GM12878 (cell line): ENCODE results near the gene RNASE9. TPM values are rescaled to one million over a fixed set of nuclear protein-coding genes. Genes with fewer than 3 reads are reported as not detected.

ENCODE experiments used
- ATAC-seq: fragments of 200-7000 bp; cut with Tn5 transposase; 3 replicates; pipeline ENCODE4 v1.9.1; 2020; ENCODE audit warnings: mild to moderate bottlenecking, moderate library complexity
- BruUV-seq: library from RNA; stranded (reverse); fragments of 400-500 nt; replicated peaks from 2 replicates; lab custom pipeline; 2021; lab: Mats Ljungman, UMichigan
- CTCF ChIA-PET: fragments of 300-600 bp; sonication (Branson Sonifier 250); formaldehyde crosslinking; extraction: SDS; loops from one replicate; lab custom pipeline; 2021; ENCODE audit warnings: inconsistent platforms; lab: Yijun Ruan, JAX
- POLR2A ChIA-PET: fragments of 350-600 bp; formaldehyde crosslinking; extraction: SDS; loops from one replicate; lab custom pipeline; 2021; ENCODE audit warnings: inconsistent platforms; lab: Charles Lee
- RAD21 ChIA-PET: fragments of 300-600 bp; sonication (Branson Sonifier 250); formaldehyde crosslinking; loops from one replicate; lab custom pipeline; 2023; ENCODE audit warnings: antibody characterized with exemption; ENCODE audit not compliant: unreplicated experiment; lab: Charles Lee
- SMC1A ChIA-PET: fragments of 300-600 bp; sonication (Branson Sonifier 250); formaldehyde crosslinking; loops from one replicate; lab custom pipeline; 2023; ENCODE audit not compliant: unreplicated experiment, uncharacterized antibody; lab: Charles Lee
- DNase-seq: peaks from one replicate; pipeline ENCODE4 v3.0.0-alpha.2; 2011; ENCODE audit warnings: low read depth, low spot score
- FAIRE-seq: peaks from 3 replicates; lab custom pipeline; 2011; peaks lifted over from hg19 to GRCh38; lab: Jason Lieb, UNC
- H2AFZ ChIP-seq: 2 replicates; pipeline ENCODE4 v1.6.0; 2011; ENCODE audit warnings: low read depth, low read length, control low read depth; ENCODE audit not compliant: control insufficient read depth
- H3K27ac ChIP-seq: 2 replicates; pipeline ENCODE4 v1.5.1; 2011; ENCODE audit warnings: control low read depth; ENCODE audit not compliant: control insufficient read depth, insufficient read depth
- H3K27me3 ChIP-seq, 2 experiments: replicated peaks in 1 of 2; 2 replicates each; pipeline versions ENCODE4 v1.6.0 to v1.6.1; 2011; ENCODE audit warnings: low read length in 1 of 2; ENCODE audit not compliant: control insufficient read depth in 2 of 2, insufficient read depth in 2 of 2
- H3K36me3 ChIP-seq, 2 experiments: 2 replicates each; pipeline ENCODE4 v1.5.1; 2011; ENCODE audit warnings: low read length in 1 of 2; ENCODE audit not compliant: control insufficient read depth in 2 of 2, insufficient read depth in 2 of 2
- H3K4me1 ChIP-seq: 2 replicates; pipeline ENCODE4 v1.6.1; 2011; ENCODE audit warnings: mild to moderate bottlenecking, low read length, moderate library complexity, mixed read lengths; ENCODE audit not compliant: control insufficient read depth, insufficient read depth
- H3K4me2 ChIP-seq: 2 replicates; pipeline ENCODE4 v1.6.0; 2011; ENCODE audit warnings: control low read depth; ENCODE audit not compliant: control insufficient read depth, insufficient read depth
- H3K4me3 ChIP-seq: fragments of 200-600 bp; sonication (generic); 2 replicates; pipeline ENCODE4 v1.5.1; 2016
- H3K79me2 ChIP-seq: 2 replicates; pipeline ENCODE4 v1.6.0; 2011; ENCODE audit warnings: low read length; ENCODE audit not compliant: control insufficient read depth, insufficient read depth
- H3K9ac ChIP-seq: 2 replicates; pipeline ENCODE4 v1.8.0; 2011; ENCODE audit warnings: low read length, control low read depth, mixed read lengths; ENCODE audit not compliant: control insufficient read depth, insufficient read depth
- H3K9me3 ChIP-seq: replicated peaks from 3 replicates; pipeline ENCODE4 v1.5.1; 2011; ENCODE audit warnings: mild to moderate bottlenecking, low read length; ENCODE audit not compliant: control insufficient read depth, insufficient read depth
- H4K20me1 ChIP-seq: 2 replicates; pipeline ENCODE4 v1.6.0; 2011; ENCODE audit not compliant: control insufficient read depth, insufficient read depth
- BACH1 ChIP-seq: fragments of 450-650 bp; IDR thresholded peaks from 2 replicates; pipeline ENCODE4 v1.6.1; 2017; ENCODE audit warnings: mild to moderate bottlenecking, borderline replicate concordance
- CBX5 ChIP-seq: sonication (generic); IDR thresholded peaks from 2 replicates; pipeline ENCODE4 v1.6.1; 2016; ENCODE audit warnings: low read depth, moderate library complexity, mild to moderate bottlenecking, inconsistent platforms
- CREB1 ChIP-seq: IDR thresholded peaks from 2 replicates; pipeline ENCODE4 v1.6.1; 2012; ENCODE audit warnings: low read depth, mild to moderate bottlenecking, inconsistent platforms
- CREM ChIP-seq: IDR thresholded peaks from 2 replicates; pipeline ENCODE4 v1.6.1; 2014; ENCODE audit warnings: antibody characterized with exemption, low read depth
- DPF2 ChIP-seq: fragments of 450-650 bp; IDR thresholded peaks from 2 replicates; pipeline ENCODE4 v1.6.1; 2017; ENCODE audit warnings: mild to moderate bottlenecking
- KAT2A ChIP-seq: conservative IDR thresholded peaks from 2 replicates; pipeline ENCODE4 v1.6.1; 2011; ENCODE audit warnings: low read depth, low read length; ENCODE audit not compliant: control insufficient read depth
- MXI1 ChIP-seq: fragments of 150-350 bp; IDR thresholded peaks from 2 replicates; pipeline ENCODE4 v1.6.1; 2011; ENCODE audit warnings: low read depth, mild to moderate bottlenecking, inconsistent platforms, low read length, improper control_type of control experiment
- NFYB ChIP-seq: IDR thresholded peaks from 2 replicates; pipeline ENCODE4 v1.6.1; 2011; ENCODE audit warnings: low read depth, mild to moderate bottlenecking, low read length, improper control_type of control experiment, moderate library complexity; ENCODE audit not compliant: insufficient read depth
- NRF1 ChIP-seq: conservative IDR thresholded peaks from 2 replicates; pipeline ENCODE4 v1.6.1; 2011; ENCODE audit warnings: mild to moderate bottlenecking, low read depth, low read length, improper control_type of control experiment
- RB1 ChIP-seq: fragments of 450-650 bp; formaldehyde crosslinking; IDR thresholded peaks from 2 replicates; pipeline ENCODE4 v1.6.1; 2017; ENCODE audit warnings: mild to moderate bottlenecking, borderline replicate concordance
- RCOR1 ChIP-seq: conservative IDR thresholded peaks from 2 replicates; pipeline ENCODE4 v1.6.1; 2012; ENCODE audit warnings: low read depth, low read length, improper control_type of control experiment
- STAT3 ChIP-seq: IDR thresholded peaks from 2 replicates; pipeline ENCODE4 v1.6.1; 2011; ENCODE audit warnings: low read depth, low read length, improper control_type of control experiment
- SUZ12 ChIP-seq: fragments of 200-600 bp; sonication (generic); IDR thresholded peaks from one replicate; pipeline ENCODE4 v1.6.1; 2018; ENCODE audit warnings: antibody characterized with exemption, mild to moderate bottlenecking; ENCODE audit not compliant: unreplicated experiment
- WGBS: methylation state at CpG from one replicate; pipeline ENCODE4 v1.1.6; 2016; ENCODE audit warnings: low lambda C conversion rate; ENCODE audit not compliant: insufficient replicate concordance, insufficient coverage; ENCODE audit errors: missing lambda C conversion rate; 5-methylcytosine and 5-hydroxymethylcytosine counted together
- in situ Hi-C: fragments of 300-500 bp; cut with MboI; formaldehyde crosslinking; loops from 9 replicates; pipeline ENCODE4 v1.14.3; 2018; ENCODE audit warnings: mixed read lengths
- intact Hi-C: fragments of 100-400 bp; cut with micrococcal nuclease; formaldehyde crosslinking; loops from one replicate; pipeline ENCODE4 v1.14.2; 2022; ENCODE audit not compliant: unreplicated experiment
- polyA plus RNA-seq, 11 experiments: library from polyadenylated mRNA; depleted of rRNA in 4 of 11; unstranded in 6 of 11; stranded (reverse) in 5 of 11; fragments of >200 nt; fragmentation: Nextera tagmentation in 4 of 11; fragmentation: Illumina TruSeq in 1 of 11; extraction: Ambion mirVana in 4 of 11; extraction: Trizol in 1 of 11; gene quantifications; 1 replicate in 1 of 11; 2 replicates in 10 of 11; pipeline versions ENCODE4 v1.2.1 to v1.2.3, GENCODE V29; 2011 to 2016; ENCODE audit warnings: inconsistent platforms in 2 of 11, missing spikeins in 2 of 11, low read depth in 1 of 11
- total RNA-seq, 4 experiments: library from RNA; depleted of rRNA in 3 of 4; stranded (reverse); fragments of >200 nt in 3 of 4; fragmentation: Illumina TruSeq in 1 of 4; extraction: Trizol in 1 of 4; gene quantifications; 2 replicates each; pipeline versions ENCODE4 v1.2.1 to v1.2.3, GENCODE V29; 2013 to 2021
- TF ChIP-seq, protein P1 (sequence below): fragments of 150-350 bp; IDR thresholded peaks from 2 replicates; pipeline ENCODE4 v1.6.1; 2016; ENCODE audit warnings: low read depth, low read length

The RNASE9 gene
- total and polyA plus RNA-seq, 10 of the 15 experiments (the other 5 are each of a cell fraction or from before 2014, with no cell fraction given): not detected

DNA sequence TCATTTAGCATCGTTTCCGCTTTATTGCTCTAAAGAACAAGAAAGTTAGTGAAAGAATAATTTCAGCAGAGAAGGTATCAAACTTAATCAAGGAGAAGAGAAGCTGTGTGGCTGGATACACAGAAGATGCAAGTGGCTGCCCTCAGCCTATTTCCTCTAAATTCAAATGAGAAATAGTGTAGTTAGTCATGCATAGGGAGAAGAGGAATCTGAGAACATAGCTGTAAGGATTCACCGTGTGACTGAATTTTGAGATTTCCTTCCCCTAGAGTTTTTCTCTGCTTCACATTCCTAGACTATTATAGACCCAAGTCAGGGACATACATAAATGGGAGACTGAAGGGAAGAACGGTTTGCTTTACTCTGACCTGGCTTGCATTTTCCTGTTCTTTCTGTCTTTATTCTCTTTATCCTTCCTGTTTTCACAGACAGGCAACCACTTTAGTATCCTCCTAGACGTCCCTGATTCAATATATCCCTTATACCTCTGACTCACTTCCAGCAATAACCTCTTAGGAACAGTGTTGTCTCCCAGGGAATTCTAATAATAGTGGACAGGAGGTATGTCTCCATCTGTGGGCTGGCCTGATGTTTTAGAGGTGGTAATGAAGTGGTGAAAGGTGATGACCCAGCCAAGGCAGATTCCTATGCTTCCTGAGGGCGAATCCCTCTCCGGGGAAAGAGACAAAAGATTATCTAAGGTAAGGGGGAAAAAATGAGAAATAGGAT is 48.5 kb downstream of the RNASE9 start:
- BruUV-seq: no TSS peak
- CTCF ChIA-PET: interaction anchor here (1.8 kb wide), 1 partner anchor 97 kb away, joined by 7 read pairs; no protein-coding TSS in a partner anchor
- WGBS: 22% methylated on average over 7 of the region's 7 CpGs
- in situ Hi-C loops (no loop called here), intact Hi-C loops (no loop called here)
- Histone ChIP-seq H3K36me3 (no peaks in the 10 kb centered on the region), H4K20me1 (no peaks in the 10 kb centered on the region), H3K4me2 (no peak overlapping the region), H3K9ac (no peak overlapping the region), H3K9me3 (no peaks in the 10 kb centered on the region), H3K27me3 (no peaks in the 10 kb centered on the region), H3K27ac (no peak overlapping the region), H3K79me2 (no peaks in the 10 kb centered on the region), H2AFZ (no peak overlapping the region), H3K4me3 (no peak overlapping the region)
- RAD21 ChIA-PET: no interaction called here
- FAIRE-seq (no peak), DNase-seq (no peak), ATAC-seq (no peak)
- POLR2A ChIA-PET: no interaction called here
- TF ChIP-seq CREB1: no peak
- TF ChIP-seq NRF1: no peak
- TF ChIP-seq, protein P1, sequence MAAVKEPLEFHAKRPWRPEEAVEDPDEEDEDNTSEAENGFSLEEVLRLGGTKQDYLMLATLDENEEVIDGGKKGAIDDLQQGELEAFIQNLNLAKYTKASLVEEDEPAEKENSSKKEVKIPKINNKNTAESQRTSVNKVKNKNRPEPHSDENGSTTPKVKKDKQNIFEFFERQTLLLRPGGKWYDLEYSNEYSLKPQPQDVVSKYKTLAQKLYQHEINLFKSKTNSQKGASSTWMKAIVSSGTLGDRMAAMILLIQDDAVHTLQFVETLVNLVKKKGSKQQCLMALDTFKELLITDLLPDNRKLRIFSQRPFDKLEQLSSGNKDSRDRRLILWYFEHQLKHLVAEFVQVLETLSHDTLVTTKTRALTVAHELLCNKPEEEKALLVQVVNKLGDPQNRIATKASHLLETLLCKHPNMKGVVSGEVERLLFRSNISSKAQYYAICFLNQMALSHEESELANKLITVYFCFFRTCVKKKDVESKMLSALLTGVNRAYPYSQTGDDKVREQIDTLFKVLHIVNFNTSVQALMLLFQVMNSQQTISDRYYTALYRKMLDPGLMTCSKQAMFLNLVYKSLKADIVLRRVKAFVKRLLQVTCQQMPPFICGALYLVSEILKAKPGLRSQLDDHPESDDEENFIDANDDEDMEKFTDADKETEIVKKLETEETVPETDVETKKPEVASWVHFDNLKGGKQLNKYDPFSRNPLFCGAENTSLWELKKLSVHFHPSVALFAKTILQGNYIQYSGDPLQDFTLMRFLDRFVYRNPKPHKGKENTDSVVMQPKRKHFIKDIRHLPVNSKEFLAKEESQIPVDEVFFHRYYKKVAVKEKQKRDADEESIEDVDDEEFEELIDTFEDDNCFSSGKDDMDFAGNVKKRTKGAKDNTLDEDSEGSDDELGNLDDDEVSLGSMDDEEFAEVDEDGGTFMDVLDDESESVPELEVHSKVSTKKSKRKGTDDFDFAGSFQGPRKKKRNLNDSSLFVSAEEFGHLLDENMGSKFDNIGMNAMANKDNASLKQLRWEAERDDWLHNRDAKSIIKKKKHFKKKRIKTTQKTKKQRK: no peak
- TF ChIP-seq CREM: no peak
- no peak for TF ChIP-seq BACH1
- TF ChIP-seq NFYB: no peak
- no peak for TF ChIP-seq RCOR1
- no peak for TF ChIP-seq KAT2A
- no peak for TF ChIP-seq STAT3
- no peak for TF ChIP-seq CBX5
- TF ChIP-seq RB1: no peak
- no peak for TF ChIP-seq MXI1
- no peak for TF ChIP-seq DPF2
- no peak for TF ChIP-seq SUZ12
- TF ChIP-seq, all 136 proteins: peak for 0
- SMC1A ChIA-PET: no interaction called here
- H3K4me1 ChIP-seq: no peaks in the 10 kb centered on the region
